ENCODE measurements around the gene DNHD1. TPM values are rescaled to one million over a fixed set of nuclear protein-coding genes. Genes with fewer than 3 reads are reported as not detected.

Gene DNHD1
- total RNA-seq, 1 experiment from 2014 or later: 11.5 TPM

- TF ChIP-seq, protein P1, sequence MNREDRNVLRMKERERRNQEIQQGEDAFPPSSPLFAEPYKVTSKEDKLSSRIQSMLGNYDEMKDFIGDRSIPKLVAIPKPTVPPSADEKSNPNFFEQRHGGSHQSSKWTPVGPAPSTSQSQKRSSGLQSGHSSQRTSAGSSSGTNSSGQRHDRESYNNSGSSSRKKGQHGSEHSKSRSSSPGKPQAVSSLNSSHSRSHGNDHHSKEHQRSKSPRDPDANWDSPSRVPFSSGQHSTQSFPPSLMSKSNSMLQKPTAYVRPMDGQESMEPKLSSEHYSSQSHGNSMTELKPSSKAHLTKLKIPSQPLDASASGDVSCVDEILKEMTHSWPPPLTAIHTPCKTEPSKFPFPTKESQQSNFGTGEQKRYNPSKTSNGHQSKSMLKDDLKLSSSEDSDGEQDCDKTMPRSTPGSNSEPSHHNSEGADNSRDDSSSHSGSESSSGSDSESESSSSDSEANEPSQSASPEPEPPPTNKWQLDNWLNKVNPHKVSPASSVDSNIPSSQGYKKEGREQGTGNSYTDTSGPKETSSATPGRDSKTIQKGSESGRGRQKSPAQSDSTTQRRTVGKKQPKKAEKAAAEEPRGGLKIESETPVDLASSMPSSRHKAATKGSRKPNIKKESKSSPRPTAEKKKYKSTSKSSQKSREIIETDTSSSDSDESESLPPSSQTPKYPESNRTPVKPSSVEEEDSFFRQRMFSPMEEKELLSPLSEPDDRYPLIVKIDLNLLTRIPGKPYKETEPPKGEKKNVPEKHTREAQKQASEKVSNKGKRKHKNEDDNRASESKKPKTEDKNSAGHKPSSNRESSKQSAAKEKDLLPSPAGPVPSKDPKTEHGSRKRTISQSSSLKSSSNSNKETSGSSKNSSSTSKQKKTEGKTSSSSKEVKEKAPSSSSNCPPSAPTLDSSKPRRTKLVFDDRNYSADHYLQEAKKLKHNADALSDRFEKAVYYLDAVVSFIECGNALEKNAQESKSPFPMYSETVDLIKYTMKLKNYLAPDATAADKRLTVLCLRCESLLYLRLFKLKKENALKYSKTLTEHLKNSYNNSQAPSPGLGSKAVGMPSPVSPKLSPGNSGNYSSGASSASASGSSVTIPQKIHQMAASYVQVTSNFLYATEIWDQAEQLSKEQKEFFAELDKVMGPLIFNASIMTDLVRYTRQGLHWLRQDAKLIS (CRISPR knock-in tag; IDR thresholded peaks at IDR 0.05; ENCODE audit: borderline replicate concordance): no peak
- TF ChIP-seq TP53 (CRISPR knock-in tag; IDR thresholded peaks at IDR 0.05) (no peak), ZMAT4 (CRISPR knock-in tag; IDR thresholded peaks at IDR 0.05) (no peak), FOXK1 (CRISPR knock-in tag; IDR thresholded peaks at IDR 0.05) (no peak), EMX1 (CRISPR knock-in tag; IDR thresholded peaks at IDR 0.05) (no peak), FOXP1 (CRISPR knock-in tag; IDR thresholded peaks at IDR 0.05; ENCODE audit: borderline replicate concordance) (no peak), ZNF396 (CRISPR knock-in tag; IDR thresholded peaks at IDR 0.05; ENCODE audit: borderline replicate concordance) (no peak), ZNF512 (CRISPR knock-in tag; IDR thresholded peaks at IDR 0.05; ENCODE audit: borderline replicate concordance) (no peak), ZNF423 (CRISPR knock-in tag; IDR thresholded peaks at IDR 0.05) (no peak), OVOL2 (CRISPR knock-in tag; IDR thresholded peaks at IDR 0.05; ENCODE audit: borderline replicate concordance) (no peak)
These were observed 14.6 kb upstream of the DNHD1 start (continued) for GRCh38 chr11:6482441-6482840.

DNA sequence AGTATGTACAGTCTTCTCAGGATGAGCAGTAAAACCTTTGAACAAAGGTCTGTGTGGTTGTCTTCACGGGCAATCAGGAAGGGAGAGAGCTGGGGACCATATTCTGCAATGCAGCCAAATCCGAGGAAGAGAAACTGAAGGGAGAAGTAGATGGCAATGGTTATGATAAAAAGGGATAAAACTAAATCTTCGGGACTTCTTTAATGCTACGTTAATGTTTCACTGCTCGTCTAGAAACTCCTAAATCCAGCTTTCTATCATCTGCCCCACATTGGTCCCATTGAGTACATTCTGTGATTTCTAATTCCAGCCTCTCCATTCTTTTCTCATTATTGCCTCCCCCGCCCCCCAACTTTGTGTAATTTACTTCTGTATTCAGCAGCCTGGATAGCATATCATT lies 14.1 kb upstream of the DNHD1 start:
- ATAC-seq (no peak), DNase-seq (ENCODE audit: low spot score) (no peak)
- H3K4me1 Mint-ChIP-seq: peaks cover 18% of the 10 kb centered on the region
- CTCF ChIA-PET: interaction anchor here (0.7 to 2.4 kb wide), 3 partner anchors 92 to 120 kb away, joined by 3 to 19 read pairs (median 3); partner anchors contain the start of gene RRP8
- H3K27ac Mint-ChIP-seq: peak overlapping the region; percentile 30
- H3K36me3 Mint-ChIP-seq: peaks cover 31% of the 10 kb centered on the region
- H3K27me3 Mint-ChIP-seq (ENCODE audit: low read depth): no peaks in the 10 kb centered on the region
- POLR2A ChIA-PET: no interaction called here
- H3K4me3 Mint-ChIP-seq: peak overlapping the region; percentile 98
- H3K9me3 Mint-ChIP-seq: no peaks in the 10 kb centered on the region
- TF ChIP-seq, protein P2, sequence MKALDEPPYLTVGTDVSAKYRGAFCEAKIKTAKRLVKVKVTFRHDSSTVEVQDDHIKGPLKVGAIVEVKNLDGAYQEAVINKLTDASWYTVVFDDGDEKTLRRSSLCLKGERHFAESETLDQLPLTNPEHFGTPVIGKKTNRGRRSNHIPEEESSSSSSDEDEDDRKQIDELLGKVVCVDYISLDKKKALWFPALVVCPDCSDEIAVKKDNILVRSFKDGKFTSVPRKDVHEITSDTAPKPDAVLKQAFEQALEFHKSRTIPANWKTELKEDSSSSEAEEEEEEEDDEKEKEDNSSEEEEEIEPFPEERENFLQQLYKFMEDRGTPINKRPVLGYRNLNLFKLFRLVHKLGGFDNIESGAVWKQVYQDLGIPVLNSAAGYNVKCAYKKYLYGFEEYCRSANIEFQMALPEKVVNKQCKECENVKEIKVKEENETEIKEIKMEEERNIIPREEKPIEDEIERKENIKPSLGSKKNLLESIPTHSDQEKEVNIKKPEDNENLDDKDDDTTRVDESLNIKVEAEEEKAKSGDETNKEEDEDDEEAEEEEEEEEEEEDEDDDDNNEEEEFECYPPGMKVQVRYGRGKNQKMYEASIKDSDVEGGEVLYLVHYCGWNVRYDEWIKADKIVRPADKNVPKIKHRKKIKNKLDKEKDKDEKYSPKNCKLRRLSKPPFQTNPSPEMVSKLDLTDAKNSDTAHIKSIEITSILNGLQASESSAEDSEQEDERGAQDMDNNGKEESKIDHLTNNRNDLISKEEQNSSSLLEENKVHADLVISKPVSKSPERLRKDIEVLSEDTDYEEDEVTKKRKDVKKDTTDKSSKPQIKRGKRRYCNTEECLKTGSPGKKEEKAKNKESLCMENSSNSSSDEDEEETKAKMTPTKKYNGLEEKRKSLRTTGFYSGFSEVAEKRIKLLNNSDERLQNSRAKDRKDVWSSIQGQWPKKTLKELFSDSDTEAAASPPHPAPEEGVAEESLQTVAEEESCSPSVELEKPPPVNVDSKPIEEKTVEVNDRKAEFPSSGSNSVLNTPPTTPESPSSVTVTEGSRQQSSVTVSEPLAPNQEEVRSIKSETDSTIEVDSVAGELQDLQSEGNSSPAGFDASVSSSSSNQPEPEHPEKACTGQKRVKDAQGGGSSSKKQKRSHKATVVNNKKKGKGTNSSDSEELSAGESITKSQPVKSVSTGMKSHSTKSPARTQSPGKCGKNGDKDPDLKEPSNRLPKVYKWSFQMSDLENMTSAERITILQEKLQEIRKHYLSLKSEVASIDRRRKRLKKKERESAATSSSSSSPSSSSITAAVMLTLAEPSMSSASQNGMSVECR (CRISPR knock-in tag; IDR thresholded peaks at IDR 0.05; ENCODE audit: borderline replicate concordance): no peak
- TF ChIP-seq KAT7 (CRISPR knock-in tag; IDR thresholded peaks at IDR 0.05; ENCODE audit: borderline replicate concordance) (no peak), GRHL2 (CRISPR knock-in tag; IDR thresholded peaks at IDR 0.05; ENCODE audit: insufficient replicate concordance, severe bottlenecking) (no peak), NFATC4 (CRISPR knock-in tag; IDR thresholded peaks at IDR 0.05) (no peak), FOXK1 (CRISPR knock-in tag; IDR thresholded peaks at IDR 0.05) (no peak), ZNF232 (CRISPR knock-in tag; IDR thresholded peaks at IDR 0.05) (no peak), NR1H2 (CRISPR knock-in tag; IDR thresholded peaks at IDR 0.05) (no peak), RELA (CRISPR knock-in tag; IDR thresholded peaks at IDR 0.05; ENCODE audit: borderline replicate concordance) (no peak), MYBL2 (CRISPR knock-in tag; IDR thresholded peaks at IDR 0.05) (no peak), ZNF219 (CRISPR knock-in tag; IDR thresholded peaks at IDR 0.05; ENCODE audit: borderline replicate concordance) (no peak), ZNF416 (CRISPR knock-in tag; IDR thresholded peaks at IDR 0.05) (no peak)
- TF ChIP-seq, protein P3, sequence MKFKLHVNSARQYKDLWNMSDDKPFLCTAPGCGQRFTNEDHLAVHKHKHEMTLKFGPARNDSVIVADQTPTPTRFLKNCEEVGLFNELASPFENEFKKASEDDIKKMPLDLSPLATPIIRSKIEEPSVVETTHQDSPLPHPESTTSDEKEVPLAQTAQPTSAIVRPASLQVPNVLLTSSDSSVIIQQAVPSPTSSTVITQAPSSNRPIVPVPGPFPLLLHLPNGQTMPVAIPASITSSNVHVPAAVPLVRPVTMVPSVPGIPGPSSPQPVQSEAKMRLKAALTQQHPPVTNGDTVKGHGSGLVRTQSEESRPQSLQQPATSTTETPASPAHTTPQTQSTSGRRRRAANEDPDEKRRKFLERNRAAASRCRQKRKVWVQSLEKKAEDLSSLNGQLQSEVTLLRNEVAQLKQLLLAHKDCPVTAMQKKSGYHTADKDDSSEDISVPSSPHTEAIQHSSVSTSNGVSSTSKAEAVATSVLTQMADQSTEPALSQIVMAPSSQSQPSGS (CRISPR knock-in tag; IDR thresholded peaks at IDR 0.05; ENCODE audit: borderline replicate concordance, low read depth): no peak
- TF ChIP-seq, protein P4, sequence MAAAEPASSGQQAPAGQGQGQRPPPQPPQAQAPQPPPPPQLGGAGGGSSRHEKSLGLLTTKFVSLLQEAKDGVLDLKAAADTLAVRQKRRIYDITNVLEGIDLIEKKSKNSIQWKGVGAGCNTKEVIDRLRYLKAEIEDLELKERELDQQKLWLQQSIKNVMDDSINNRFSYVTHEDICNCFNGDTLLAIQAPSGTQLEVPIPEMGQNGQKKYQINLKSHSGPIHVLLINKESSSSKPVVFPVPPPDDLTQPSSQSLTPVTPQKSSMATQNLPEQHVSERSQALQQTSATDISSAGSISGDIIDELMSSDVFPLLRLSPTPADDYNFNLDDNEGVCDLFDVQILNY (CRISPR knock-in tag; IDR thresholded peaks at IDR 0.05): no peak
